NT2/D1 (cell line): ENCODE measurements around the gene CHCHD1.
"Not testable (repeated sequence)": the region's sequence is repeated elsewhere in the genome, so short reads cannot be mapped to it uniquely, and the experiment has no call there.

ENCODE experiments used
- DNase-seq: peaks from one replicate; pipeline ENCODE4 v3.0.0-alpha.2; 2011; ENCODE audit warnings: low read depth, low spot score
- H3K27me3 ChIP-seq: 2 replicates; pipeline ENCODE4 v1.6.0; 2011; ENCODE audit warnings: mild to moderate bottlenecking; ENCODE audit not compliant: insufficient read length, insufficient read depth
- H3K36me3 ChIP-seq: 2 replicates; pipeline ENCODE4 v1.6.1; 2011; ENCODE audit warnings: mild to moderate bottlenecking, low read length, mixed read lengths; ENCODE audit not compliant: insufficient read depth, insufficient read length
- H3K4me1 ChIP-seq: 2 replicates; pipeline ENCODE4 v1.5.1; 2011; ENCODE audit not compliant: insufficient read depth, insufficient read length
- H3K4me3 ChIP-seq: 2 replicates; pipeline ENCODE4 v1.5.1; 2011; ENCODE audit warnings: low read depth; ENCODE audit not compliant: insufficient read length
- H3K9ac ChIP-seq: 2 replicates; pipeline ENCODE4 v1.6.0; 2011; ENCODE audit warnings: low read depth; ENCODE audit not compliant: insufficient read length
- H3K9me3 ChIP-seq: 2 replicates; pipeline ENCODE4 v1.5.1; 2011; ENCODE audit warnings: mild to moderate bottlenecking, low read length; ENCODE audit not compliant: insufficient read depth
- SUZ12 ChIP-seq: IDR thresholded peaks from 2 replicates; pipeline ENCODE4 v1.6.1; 2011; ENCODE audit not compliant: insufficient read length, insufficient read depth; ENCODE audit errors: extremely low read depth
- YY1 ChIP-seq: IDR thresholded peaks from 2 replicates; pipeline ENCODE4 v1.6.1; 2011; ENCODE audit not compliant: insufficient read length, insufficient read depth
- ZNF274 ChIP-seq: IDR thresholded peaks from 2 replicates; pipeline ENCODE4 v1.6.1; 2011; ENCODE audit warnings: mild to moderate bottlenecking, low read depth, low read length

Gene CHCHD1

GRCh38 chr10:73781879-73782748, at the start of gene CHCHD1:
CHCHD1 (plus strand) TSS chr10:73782048; CDS start chr10:73782076, 28 bp downstream.
- Histone ChIP-seq H3K4me3 (peak within 1 kb of the TSS; percentile 78), H3K4me1 (peaks cover 3% of the 10 kb centered on the region), H3K27me3 (no peaks in the 10 kb centered on the region), H3K9ac (peak within 1 kb of the TSS; percentile 89), H3K36me3 (peaks cover 28% of the 10 kb centered on the region), H3K9me3 (no peaks in the 10 kb centered on the region)
- peak; percentile 66 for DNase-seq
- TF ChIP-seq ZNF274 (no peak), SUZ12 (no peak), YY1 (peak; percentile 76)

GRCh38 chr10:73732426-73732825, 49.4 kb upstream of the CHCHD1 start:
- no peak for TF ChIP-seq YY1

GRCh38 chr10:73732931-73733623, 48.8 kb upstream of the CHCHD1 start:
- Histone ChIP-seq H3K9me3 (no peaks in the 10 kb centered on the region), H3K9ac (no peak overlapping the region), H3K36me3 (peaks cover 26% of the 10 kb centered on the region), H3K4me1 (no peaks in the 10 kb centered on the region), H3K4me3 (no peak overlapping the region), H3K27me3 (no peaks in the 10 kb centered on the region)
- TF ChIP-seq ZNF274 = no peak
- no peak for TF ChIP-seq SUZ12
- no peak for TF ChIP-seq YY1
- no peak for DNase-seq

More at GRCh38 chr10:73732426-73732825, 49.4 kb upstream of the CHCHD1 start:
- Histone ChIP-seq H3K36me3 (peaks cover 26% of the 10 kb centered on the region), H3K9ac (no peak overlapping the region), H3K4me1 (no peaks in the 10 kb centered on the region), H3K27me3 (no peaks in the 10 kb centered on the region), H3K9me3 (no peaks in the 10 kb centered on the region), H3K4me3 (no peak overlapping the region)
- no peak for DNase-seq

GRCh38 chr10:73734028-73734720, 47.7 kb upstream of the CHCHD1 start:
- H3K36me3 ChIP-seq = peaks cover 26% of the 10 kb centered on the region
- TF ChIP-seq YY1 = no peak
- no peak for TF ChIP-seq ZNF274
- no peak for TF ChIP-seq SUZ12
- H3K4me1 ChIP-seq = no peaks in the 10 kb centered on the region
- H3K9me3 ChIP-seq = no peaks in the 10 kb centered on the region
- H3K27me3 ChIP-seq = no peaks in the 10 kb centered on the region
- no peak for DNase-seq
- H3K9ac ChIP-seq = no peak overlapping the region
- no peak overlapping the region for H3K4me3 ChIP-seq

- Histone ChIP-seq H3K27me3 (no peaks in the 10 kb centered on the region), H3K4me1 (no peaks in the 10 kb centered on the region), H3K9me3 (no peaks in the 10 kb centered on the region), H3K9ac (no peak overlapping the region), H3K36me3 (peaks cover 26% of the 10 kb centered on the region), H3K4me3 (no peak overlapping the region)
- TF ChIP-seq ZNF274 (no peak), YY1 (no peak), SUZ12 (no peak)
- no peak for DNase-seq
Observed at GRCh38 chr10:73734796-73735305, 47.0 kb upstream of the CHCHD1 start.

GRCh38 chr10:73740501-73741254, 41.2 kb upstream of the CHCHD1 start:
- H3K4me1 ChIP-seq = not testable (repeated sequence)

More at GRCh38 chr10:73740501-73741254, 41.2 kb upstream of the CHCHD1 start:
- not testable (repeated sequence) for H3K9me3 ChIP-seq, H3K27me3 ChIP-seq, H3K9ac ChIP-seq, DNase-seq, H3K4me3 ChIP-seq
- H3K36me3 ChIP-seq = peaks cover 14% of the 10 kb centered on the region
